ENCODE data around the gene SDHAF2. TPM values are rescaled to one million over a fixed set of nuclear protein-coding genes. Genes with fewer than 3 reads are reported as not detected.
A peak's percentile ranks its signal among the peaks of the same experiment; 100 is the strongest.
"Not testable (repeated sequence)": the region's sequence is repeated elsewhere in the genome, so short reads cannot be mapped to it uniquely, and the experiment has no call there.

Gene SDHAF2
- total RNA-seq (2014; rRNA removed) (54.3 and 90.4 TPM in 2 replicates), Bru-seq, nascent RNA (percentile 86 among the genes with signal in this experiment), BruChase-seq, experiment 1, labeled RNA remaining after a 6-hour chase (percentile 96 among the genes with signal in this experiment), BruChase-seq, experiment 2, labeled RNA remaining after a 2-hour chase (percentile 93 among the genes with signal in this experiment)
- long read RNA-seq, transcript SDHAF2-207 (5 exons, 1,077 nt): minor isoform, 7 of 117 reads
- long read RNA-seq, transcript SDHAF2-206 (2 exons, 835 nt): minor isoform, 22 of 117 reads
- long read RNA-seq, transcript SDHAF2-201 (4 exons, 2,033 nt): major isoform, 71 of 117 reads
- long read RNA-seq, partial matches to known transcripts: 1 of 117 reads
- long read RNA-seq, other reads (novel, unspliced or antisense): 16 of 117 reads

GRCh38 chr11:61429691-61430582, at the start of gene SDHAF2, which contains the start of gene CPSF7:
Gene SDHAF2 (plus strand): TSS chr11:61430124. CDS start chr11:61430147, 23 bp downstream.
Gene CPSF7 (minus strand): TSS chr11:61429975. CDS start chr11:61429235, 740 bp downstream.
- intact Hi-C loops (cut with micrococcal nuclease): no loop called here
- Histone ChIP-seq H3F3A (ENCODE audit: low read length, unreplicated experiment) (no peaks in the 10 kb centered on the region), H3K9me3 (ENCODE audit: low read length) (no peaks in the 10 kb centered on the region), H4K20me1 (ENCODE audit: low read length) (peaks cover 14% of the 10 kb centered on the region), H3K36me3 (ENCODE audit: low read depth, low read length) (peaks cover 48% of the 10 kb centered on the region), H3K27me3 (ENCODE audit: low read length) (no peaks in the 10 kb centered on the region), H3K27ac (ENCODE audit: low read length) (peak within 1 kb of the TSS; percentile 78), H2AFZ (ENCODE audit: low read length) (peak within 1 kb of the TSS; percentile 76), H3K79me2 (ENCODE audit: low read length) (peaks cover 92% of the 10 kb centered on the region), H3K9me2 (replicated peaks; ENCODE audit: low read length) (no peaks in the 10 kb centered on the region), H3K9ac (ENCODE audit: low read length) (peak within 1 kb of the TSS; percentile 99), H3K4me1 (ENCODE audit: insufficient read depth, low read length) (peaks cover 23% of the 10 kb centered on the region), H3K4me2 (ENCODE audit: low read length) (peak within 1 kb of the TSS; percentile 87), H3K4me3 (ENCODE audit: low read length) (peak within 1 kb of the TSS; percentile 90)
- ATAC-seq: peak; percentile 94
- peak; percentile 98 for DNase-seq
- CTCF ChIA-PET: interaction anchor here (0.6 kb wide), 1 partner anchor 1331 kb away, joined by 3 read pairs; the partner anchor contains the start of gene POLR2G
- POLR2A ChIA-PET (ENCODE audit: unreplicated experiment): interaction anchor here (0.6 to 0.7 kb wide), 4 partner anchors 68 to 806 kb away, joined by 3 to 8 read pairs (median 4); partner anchors contain the start of genes CYB561A3 and TMEM138
- TSS peak; percentile 77 for BruUV-seq (replicated peaks)
- TF ChIP-seq EZH2phosphoT487 (IDR thresholded peaks at IDR 0.05; ENCODE audit: borderline replicate concordance, low read length): no peak
- TF ChIP-seq, protein P1, sequence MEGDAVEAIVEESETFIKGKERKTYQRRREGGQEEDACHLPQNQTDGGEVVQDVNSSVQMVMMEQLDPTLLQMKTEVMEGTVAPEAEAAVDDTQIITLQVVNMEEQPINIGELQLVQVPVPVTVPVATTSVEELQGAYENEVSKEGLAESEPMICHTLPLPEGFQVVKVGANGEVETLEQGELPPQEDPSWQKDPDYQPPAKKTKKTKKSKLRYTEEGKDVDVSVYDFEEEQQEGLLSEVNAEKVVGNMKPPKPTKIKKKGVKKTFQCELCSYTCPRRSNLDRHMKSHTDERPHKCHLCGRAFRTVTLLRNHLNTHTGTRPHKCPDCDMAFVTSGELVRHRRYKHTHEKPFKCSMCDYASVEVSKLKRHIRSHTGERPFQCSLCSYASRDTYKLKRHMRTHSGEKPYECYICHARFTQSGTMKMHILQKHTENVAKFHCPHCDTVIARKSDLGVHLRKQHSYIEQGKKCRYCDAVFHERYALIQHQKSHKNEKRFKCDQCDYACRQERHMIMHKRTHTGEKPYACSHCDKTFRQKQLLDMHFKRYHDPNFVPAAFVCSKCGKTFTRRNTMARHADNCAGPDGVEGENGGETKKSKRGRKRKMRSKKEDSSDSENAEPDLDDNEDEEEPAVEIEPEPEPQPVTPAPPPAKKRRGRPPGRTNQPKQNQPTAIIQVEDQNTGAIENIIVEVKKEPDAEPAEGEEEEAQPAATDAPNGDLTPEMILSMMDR (conservative IDR thresholded peaks at IDR 0.05; ENCODE audit: low read depth, low read length): no peak
- no peak for TF ChIP-seq EZH2 (IDR thresholded peaks at IDR 0.05; ENCODE audit: low read length, unreplicated experiment)

GRCh38 chr11:61380884-61381283, 49.0 kb upstream of the SDHAF2 start:
- no peaks in the 10 kb centered on the region for H3K36me3 ChIP-seq (ENCODE audit: low read depth, low read length)
- no peak overlapping the region for H3K4me3 ChIP-seq (ENCODE audit: low read length)
- no peak for ATAC-seq
- intact Hi-C loops (cut with micrococcal nuclease): no loop called here
- BruUV-seq (replicated peaks): no TSS peak
- no peak overlapping the region for H2AFZ ChIP-seq (ENCODE audit: low read length)
- no peak overlapping the region for H3K9ac ChIP-seq (ENCODE audit: low read length)
- no peaks in the 10 kb centered on the region for H3K9me2 ChIP-seq (replicated peaks; ENCODE audit: low read length)
- H4K20me1 ChIP-seq (ENCODE audit: low read length): no peaks in the 10 kb centered on the region
- peaks cover 13% of the 10 kb centered on the region for H3K4me1 ChIP-seq (ENCODE audit: insufficient read depth, low read length)
- H3K27ac ChIP-seq (ENCODE audit: low read length): no peak overlapping the region
- no peaks in the 10 kb centered on the region for H3K9me3 ChIP-seq (ENCODE audit: low read length)
- no peak for DNase-seq
- CTCF ChIA-PET: no interaction called here
- H3F3A ChIP-seq (ENCODE audit: low read length, unreplicated experiment): no peaks in the 10 kb centered on the region
- no peaks in the 10 kb centered on the region for H3K79me2 ChIP-seq (ENCODE audit: low read length)
- H3K27me3 ChIP-seq (ENCODE audit: low read length): no peaks in the 10 kb centered on the region
- no peak overlapping the region for H3K4me2 ChIP-seq (ENCODE audit: low read length)
- TF ChIP-seq, protein P1 (conservative IDR thresholded peaks at IDR 0.05; ENCODE audit: low read depth, low read length): no peak
- no peak for TF ChIP-seq EZH2 (IDR thresholded peaks at IDR 0.05; ENCODE audit: low read length, unreplicated experiment)
- no peak for TF ChIP-seq EZH2phosphoT487 (IDR thresholded peaks at IDR 0.05; ENCODE audit: borderline replicate concordance, low read length)
- POLR2A ChIA-PET (ENCODE audit: unreplicated experiment): no interaction called here

DNA sequence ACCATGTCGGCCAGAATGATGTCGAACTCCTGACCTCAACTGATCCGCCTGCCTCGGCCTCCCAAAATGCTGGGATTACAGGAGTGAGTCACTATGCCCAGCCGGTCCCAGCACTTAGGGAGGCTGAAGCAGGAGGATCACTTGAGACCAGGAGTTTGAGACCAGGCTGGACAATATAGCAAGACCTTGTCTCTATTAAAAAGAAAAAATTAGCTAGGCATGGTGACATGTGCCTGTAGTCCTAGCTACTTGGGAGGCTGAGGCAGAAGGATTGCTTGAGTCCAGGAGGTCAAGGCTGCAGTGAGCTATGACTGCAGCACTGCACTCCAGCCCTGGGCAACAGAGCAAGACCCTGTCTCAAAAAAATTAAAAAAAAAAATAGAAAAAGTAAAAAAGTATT, 46.1 kb upstream of the SDHAF2 start:
- H3K27ac ChIP-seq (ENCODE audit: low read length); DNase-seq; ATAC-seq; H3K79me2 ChIP-seq (ENCODE audit: low read length); H3K4me3 ChIP-seq (ENCODE audit: low read length); H2AFZ ChIP-seq (ENCODE audit: low read length); H3K9me3 ChIP-seq (ENCODE audit: low read length); H3K4me1 ChIP-seq (ENCODE audit: insufficient read depth, low read length); intact Hi-C loops (cut with micrococcal nuclease); H3K36me3 ChIP-seq (ENCODE audit: low read depth, low read length); H3K9me2 ChIP-seq (replicated peaks; ENCODE audit: low read length); H3K4me2 ChIP-seq (ENCODE audit: low read length); POLR2A ChIA-PET (ENCODE audit: unreplicated experiment); H3K9ac ChIP-seq (ENCODE audit: low read length); H4K20me1 ChIP-seq (ENCODE audit: low read length); H3F3A ChIP-seq (ENCODE audit: low read length, unreplicated experiment); H3K27me3 ChIP-seq (ENCODE audit: low read length); BruUV-seq (replicated peaks): not testable (repeated sequence)
- CTCF ChIA-PET: interaction anchor here (0.5 to 3.3 kb wide), 3 partner anchors 23 to 113 kb away, joined by 3 to 63 read pairs (median 3); partner anchors contain the start of gene CYB561A3

All from PC-3 (cell line).